HG03439 (cell line): ENCODE data around the gene PGPEP1.
"Not testable (repeated sequence)": the region's sequence is repeated elsewhere in the genome, so short reads cannot be mapped to it uniquely, and the experiment has no call there.

Experiments
- ATAC-seq: cut with Tn5 transposase; IDR thresholded peaks from one replicate; pipeline ENCODE4 v1.9.1; 2021; ENCODE audit warnings: mild to moderate bottlenecking, moderate library complexity; ENCODE audit not compliant: unreplicated experiment

The PGPEP1 gene

DNA sequence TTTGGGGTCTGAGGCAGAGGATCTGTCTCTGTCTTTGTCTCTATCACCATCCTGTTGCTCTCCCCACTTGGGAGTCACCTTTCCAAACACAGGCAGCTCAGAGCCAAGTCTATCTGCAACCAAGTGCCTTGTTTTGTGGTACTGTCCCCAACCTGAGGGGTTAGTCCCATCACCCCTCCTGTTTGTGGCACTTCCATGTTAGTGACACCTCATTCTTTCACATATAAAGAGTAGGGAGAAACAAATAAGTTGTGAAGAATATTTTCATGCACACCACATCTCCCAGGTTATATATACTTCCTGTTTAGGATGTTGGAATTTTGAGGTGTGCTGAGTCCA, 49.3 kb downstream of the PGPEP1 start:
- no peak for ATAC-seq

DNA sequence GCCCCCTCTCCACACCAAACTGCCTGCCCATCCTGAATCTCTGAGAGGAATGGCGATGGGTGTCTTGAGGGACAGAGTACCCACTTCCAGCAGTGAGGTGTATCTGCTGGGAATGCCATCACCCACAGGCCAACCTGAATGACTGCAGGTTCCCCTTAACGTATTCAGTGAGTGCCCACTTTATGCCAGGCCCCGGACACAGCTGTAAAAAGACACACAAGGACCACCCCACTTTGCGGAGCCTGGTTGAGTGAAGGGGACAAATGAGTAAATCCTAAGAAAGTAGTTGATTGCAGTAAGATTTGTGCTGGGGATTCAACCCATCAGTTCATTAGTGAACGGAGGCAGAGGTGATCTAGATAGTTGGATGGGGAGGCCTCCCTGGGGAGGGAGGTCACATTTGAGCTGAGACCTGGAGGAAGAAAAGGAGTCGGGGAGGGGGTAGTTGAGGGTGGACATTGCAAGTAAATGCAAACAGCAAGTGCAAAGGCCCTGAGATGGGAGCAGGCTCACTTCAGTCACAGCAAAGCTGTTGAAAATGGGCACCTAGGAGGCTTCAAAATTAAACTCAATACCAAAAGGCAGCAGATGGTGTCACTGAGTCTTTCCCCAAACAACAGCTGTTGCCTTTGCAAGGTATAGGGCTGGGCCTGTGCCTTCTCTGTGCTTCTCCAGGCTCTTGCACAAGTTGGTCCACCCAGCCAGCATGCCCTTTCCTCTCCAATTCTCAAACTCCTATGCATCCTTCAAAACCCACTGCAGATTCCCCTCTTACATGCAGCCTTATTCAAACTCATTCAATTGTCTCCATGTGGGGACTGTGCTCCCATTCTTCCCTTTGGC, 49.9 kb downstream of the PGPEP1 start:
- no peak for ATAC-seq

DNA sequence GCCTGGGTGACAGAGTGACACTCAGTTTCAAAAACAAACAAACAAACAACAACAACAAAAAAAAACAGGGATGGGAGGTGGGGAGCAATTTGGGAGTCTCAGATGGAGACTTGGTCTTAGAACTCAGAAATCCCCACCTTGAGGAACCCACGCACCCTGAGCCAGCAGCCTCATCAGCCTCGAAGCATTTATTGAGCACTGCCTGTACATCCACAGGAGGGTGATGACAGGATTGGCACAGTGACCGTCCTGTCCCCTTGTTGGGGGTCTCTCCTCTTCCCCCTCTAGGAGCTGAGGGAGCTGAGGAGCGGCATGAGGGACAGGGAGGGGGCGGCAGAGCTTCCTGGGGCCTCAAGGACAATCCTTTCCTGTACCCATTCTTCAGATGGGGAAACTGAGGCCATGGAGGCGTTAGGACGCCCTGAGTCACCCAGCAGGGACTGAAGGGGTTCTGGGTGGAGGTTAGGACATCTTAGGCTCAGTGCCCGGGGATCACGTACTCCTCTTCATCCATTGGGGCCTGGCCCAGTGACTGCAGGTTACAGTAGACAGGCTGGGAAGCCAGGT, 51.2 kb downstream of the PGPEP1 start:
- no peak for ATAC-seq

DNA sequence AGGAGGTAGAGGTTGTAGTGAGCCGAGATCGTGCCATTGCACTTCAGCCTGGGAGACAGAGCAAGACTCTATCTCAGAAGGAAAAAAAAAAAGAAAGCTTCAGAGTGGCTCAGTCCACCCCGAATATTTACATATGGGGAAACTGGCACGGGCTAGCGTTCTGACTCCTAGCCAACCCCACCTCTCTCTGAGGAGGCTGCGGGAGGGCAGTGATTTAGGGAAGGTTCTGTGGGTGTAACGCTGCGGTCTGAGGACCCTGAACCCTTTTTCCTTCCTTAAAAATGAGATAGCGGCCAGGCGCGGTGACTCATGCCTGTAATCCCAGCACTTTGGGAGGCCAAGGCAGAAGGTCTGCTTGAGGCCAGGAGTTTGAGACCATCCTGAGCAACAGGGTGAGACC, 52.0 kb downstream of the PGPEP1 start:
- ATAC-seq: no peak

DNA sequence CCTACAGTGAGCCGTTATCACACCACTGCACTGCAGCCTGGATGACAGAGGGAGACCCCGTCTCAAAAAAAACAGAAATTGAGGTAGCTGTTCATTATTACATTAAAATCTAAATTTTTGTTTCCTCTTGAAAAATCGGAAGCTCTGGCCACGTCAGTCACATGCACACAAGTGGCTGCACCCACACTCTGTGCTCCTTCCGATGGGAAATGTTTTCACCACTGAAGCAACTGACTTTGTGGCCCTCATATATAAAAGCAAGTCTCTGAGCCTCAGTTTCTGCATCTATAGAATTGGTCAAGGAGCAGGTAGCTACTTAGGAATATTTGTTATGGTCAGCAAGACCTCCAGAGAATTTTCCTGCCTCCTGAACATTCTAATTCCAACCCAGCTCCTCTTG, 52.5 kb downstream of the PGPEP1 start:
- no peak for ATAC-seq

DNA sequence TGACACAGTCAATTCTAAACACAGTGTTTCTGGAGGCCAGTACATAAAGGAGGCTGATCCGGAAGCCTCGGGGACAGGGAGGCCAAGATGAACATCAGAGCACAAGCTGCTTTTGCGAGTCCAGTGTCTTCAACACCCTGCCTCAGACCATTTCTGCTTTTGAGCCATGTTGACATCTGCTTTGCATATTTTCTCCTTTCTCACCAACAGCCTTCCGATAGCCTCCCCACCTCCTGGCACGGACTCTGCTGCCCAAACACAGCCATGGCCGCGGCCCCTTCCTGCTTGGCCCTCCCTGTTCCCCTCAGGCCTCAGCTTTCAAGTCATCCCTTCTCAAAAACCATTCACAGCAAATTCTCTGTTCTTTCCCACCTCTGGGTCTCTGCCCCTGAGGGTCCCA, 53.4 kb downstream of the PGPEP1 start:
- ATAC-seq: no peak

DNA sequence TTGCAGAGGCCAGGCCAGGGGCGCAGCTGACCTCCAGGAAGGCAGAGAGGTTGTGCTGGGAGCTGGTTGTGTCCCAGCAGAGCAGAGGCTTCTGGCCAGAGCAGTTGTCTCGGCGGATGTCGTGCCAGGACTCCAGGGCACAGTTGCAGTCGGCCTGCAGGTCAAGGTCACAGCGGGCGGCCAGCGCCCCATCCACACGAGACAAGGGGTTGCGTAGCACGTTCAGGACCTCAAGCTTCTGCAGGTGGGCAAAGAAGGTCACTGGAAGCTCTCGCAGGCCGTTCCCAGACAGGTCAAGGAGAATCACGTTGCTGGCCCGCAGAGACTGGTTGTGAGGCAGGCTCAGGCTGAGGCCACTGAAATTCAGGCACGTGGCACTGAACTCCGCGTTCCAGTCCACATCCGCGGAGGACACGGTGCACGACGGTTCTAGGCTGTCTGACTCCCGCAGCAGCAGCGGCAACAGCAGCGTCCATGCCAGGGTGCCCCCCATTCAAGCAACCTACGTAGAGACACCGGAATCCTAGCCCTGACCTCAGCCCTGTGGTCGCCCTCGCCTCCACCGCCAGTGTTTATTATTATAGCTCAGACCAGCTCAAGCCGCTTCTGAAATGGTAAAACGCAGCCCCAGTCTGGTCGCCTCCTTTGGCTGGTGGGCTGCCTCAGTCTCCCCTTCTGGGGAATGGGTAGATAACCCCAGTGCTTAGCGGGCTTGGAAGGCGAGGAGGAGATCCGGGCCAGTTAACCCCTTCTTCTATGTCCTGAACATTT, 56.3 kb downstream of the PGPEP1 start:
- no peak for ATAC-seq

DNA sequence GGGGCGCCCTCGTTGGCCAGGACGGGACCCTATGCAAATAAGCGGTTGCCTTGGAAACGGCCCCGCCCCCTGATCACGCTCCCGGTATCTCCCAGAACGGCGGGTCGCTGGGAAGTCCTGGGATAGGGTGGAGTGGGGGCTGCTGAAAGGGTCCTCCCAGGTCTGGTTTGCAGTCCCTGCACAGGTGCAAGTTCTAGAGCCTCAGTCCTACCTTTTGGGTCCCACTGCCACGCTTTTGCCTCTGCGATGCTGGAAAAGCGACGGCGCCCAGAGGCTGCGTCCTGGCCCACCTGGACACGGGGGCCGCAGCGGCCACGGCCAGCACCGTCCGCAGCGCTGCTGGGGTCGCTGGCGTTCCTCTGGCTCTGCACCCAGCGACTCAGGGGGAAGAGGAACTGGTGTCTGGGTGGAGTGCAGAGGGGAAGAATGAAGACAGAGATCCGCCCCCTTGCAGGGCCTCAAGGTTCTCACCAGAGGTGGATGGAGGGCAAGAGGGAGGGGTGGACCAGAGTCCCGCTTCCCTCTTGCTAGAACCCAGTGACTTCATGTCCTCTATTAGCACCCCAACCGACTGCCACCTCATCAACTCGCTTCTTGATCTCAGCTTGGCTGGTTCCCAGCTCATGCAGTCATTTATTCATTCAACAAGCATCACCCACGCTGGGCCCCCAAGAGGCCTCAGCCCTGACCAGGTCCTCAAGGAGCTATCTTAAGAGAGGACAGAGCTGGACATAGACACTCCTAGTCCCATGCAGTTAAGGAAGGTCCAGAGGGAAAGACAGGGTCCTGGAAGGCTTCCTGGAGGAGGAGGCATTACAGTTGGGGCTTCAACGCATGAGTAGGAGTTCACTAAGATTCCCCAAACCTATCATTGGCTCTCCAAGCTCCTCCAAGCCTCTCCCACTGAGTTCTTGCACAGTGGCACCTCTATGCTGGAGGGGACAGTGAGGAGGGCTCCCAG, 57.1 kb downstream of the PGPEP1 start, which contains the start of gene LRRC25:
TSS of gene LRRC25 (minus strand) at position 381 of the 961 bp plus-strand sequence. CDS start 659 bp downstream, outside the sequence.
- ATAC-seq: peak; percentile 50

DNA sequence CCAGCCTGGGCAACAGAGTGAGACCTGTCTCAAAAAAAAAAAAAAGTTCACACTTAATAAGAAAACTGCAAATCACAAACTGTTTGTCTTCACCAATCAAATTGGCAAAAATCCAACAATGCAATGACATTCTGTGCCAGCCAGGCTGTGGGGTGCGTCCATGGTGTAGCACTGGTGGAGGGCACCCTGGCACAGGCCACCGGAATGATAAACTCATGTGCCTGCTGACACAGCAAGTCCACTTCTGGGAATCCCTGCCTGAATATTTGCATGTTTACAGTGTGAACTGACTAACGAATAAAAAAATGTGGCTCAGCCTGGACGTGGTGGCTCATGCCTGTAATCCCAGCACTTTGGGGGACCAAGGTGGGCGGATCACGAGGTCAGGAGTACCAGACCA, 58.6 kb downstream of the PGPEP1 start:
- ATAC-seq: no peak

DNA sequence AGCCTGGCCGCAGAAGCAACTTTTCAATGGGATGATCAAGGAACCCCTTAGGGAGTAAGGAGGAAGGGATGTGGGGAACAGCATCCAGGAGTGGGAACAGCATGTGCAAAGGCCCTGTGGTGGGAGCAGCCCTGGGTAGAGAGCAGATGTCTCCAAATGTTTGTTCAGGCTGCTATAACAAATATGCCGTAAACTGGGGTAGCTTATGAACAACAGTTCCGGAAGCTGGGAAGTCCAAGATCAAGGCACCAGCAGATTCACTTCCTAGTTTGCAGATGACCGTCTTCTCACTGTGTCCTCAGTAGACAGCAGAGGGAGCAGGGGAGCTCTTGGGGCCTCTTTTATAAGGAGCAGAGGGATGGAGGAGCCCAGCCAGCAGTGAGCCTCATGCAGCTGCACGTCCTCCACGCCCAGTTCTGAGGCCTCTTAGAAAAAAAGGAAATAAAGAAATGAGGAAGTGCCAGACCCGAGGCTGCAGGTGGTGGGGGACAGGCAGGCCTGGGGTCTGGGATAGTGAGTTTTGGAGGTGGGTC, 61.2 kb downstream of the PGPEP1 start:
- ATAC-seq: no peak

DNA sequence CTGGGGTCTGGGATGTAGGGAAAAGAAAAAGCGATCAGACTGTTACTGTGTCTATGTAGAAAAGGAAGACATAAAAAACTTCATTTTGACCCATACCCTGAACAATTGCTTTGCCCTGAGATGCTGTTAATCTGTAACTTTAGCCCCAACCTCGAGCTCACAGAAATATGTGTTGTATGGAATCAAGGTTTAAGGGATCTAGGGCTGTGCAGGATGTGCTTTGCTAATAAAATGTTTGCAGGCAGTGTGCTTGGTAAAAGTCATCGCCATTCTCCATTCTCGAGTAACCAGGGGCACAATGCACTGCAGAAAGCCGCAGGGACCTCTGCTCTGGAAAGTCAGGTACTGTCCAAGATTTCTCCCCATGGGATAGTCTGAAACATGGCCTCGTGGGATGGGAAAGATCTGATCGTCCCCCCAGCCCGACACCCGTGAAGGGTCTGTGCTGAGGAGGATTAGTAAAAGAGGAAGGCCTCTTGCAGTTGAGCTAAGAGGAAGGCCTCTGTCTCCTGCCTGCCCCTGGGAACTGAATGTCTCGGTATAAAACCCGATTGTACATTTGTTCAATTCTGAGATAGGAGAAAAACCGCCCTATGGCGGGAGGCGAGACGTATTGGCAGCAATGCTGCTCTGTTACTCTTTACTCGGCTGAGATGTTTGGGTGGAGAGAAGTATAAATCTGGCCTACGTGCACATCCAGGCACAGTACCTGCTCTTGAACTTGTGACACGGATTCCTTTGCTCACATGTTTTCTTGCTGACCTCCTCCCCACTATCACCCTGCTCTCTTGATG, 62.3 kb downstream of the PGPEP1 start:
- not testable (repeated sequence) for ATAC-seq

DNA sequence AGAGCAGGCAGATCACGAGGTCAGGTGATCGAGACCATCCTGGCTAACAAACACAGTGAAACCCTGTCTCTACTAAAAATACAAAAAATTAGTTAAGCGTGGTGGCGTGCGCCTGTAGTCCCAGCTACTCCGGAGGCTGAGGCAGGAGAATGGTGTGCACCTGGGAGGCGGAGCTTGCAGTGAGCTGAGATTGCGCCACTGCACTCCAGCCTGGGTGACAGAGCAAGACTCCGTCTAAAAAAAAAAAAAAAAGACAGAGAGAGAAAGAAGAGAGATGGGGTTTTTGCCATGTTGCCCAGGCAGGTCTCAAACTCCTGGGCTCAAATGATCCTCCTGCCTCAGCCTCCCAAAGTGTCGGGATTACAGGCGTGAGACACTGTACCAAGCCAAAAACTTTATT, 65.4 kb downstream of the PGPEP1 start:
- not testable (repeated sequence) for ATAC-seq

DNA sequence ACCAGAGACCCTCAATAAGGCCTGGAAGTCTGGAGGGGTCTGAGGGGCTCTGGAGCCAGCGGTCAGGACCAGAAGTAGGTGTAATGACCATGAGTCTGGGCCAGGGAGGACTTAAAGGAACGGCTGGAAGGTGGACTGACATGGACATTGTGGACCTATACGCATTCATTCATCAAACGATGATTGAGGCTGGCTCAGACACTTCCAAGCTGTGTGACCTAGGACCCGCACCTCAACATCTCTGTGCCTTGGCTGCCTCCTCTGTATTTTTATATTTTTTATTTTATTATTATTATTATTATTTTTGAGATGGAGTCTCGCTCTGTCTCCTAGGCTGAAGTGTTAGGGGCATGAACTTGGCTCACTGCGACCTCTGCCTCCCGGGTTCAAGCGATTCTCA, 66.4 kb downstream of the PGPEP1 start:
- no peak for ATAC-seq

DNA sequence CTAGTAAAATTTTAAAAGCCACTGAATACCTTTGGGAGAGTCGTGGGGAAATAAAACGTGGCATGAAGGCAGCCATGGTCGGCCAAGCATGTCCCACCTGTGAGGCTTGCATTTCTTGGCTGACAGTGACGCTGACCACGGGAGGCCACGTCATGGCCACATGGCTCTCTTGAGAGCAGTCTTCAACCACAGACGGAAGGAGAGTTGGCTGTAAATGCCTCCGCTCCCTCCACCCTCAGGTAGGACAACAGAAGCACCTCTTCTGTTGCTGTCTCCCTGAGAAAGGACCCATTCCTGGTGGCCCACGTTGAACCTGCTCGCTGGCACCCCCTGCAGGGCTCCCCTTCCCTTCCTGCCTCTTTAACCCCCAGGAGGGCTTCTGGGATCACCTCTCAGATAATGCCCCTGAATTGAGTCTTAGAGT, 67.7 kb downstream of the PGPEP1 start:
- no peak for ATAC-seq

DNA sequence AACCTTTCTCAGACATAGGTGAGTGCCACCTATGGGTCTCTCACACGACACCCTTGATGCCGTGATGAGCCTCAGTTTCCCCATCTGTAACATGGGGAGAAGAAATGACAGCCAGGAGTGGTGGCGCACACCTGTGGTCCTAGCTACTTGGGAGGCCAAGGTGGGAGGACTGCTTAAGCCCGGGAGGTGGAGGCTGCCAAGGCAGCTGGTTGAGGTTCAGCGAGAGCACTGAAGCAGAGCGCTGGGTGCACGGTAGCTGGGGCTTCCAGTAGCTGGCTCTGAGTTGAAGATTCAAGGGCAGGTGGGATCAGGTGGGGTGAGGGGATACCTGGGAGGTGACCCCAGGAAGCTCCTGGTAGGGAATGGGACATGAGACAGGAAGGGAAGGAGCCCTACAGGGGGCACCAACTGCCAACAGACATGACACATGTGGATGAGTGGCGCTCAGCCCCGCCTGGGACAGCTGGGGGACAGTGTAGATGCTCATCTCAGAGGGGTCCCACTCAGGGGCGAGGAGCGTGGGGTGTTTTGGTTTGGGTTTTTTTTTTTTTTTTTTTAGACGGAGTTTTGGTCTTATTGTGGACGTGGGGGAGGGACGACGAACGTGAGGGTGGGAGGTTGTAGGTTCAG, 72.3 kb downstream of the PGPEP1 start:
- ATAC-seq: no peak

DNA sequence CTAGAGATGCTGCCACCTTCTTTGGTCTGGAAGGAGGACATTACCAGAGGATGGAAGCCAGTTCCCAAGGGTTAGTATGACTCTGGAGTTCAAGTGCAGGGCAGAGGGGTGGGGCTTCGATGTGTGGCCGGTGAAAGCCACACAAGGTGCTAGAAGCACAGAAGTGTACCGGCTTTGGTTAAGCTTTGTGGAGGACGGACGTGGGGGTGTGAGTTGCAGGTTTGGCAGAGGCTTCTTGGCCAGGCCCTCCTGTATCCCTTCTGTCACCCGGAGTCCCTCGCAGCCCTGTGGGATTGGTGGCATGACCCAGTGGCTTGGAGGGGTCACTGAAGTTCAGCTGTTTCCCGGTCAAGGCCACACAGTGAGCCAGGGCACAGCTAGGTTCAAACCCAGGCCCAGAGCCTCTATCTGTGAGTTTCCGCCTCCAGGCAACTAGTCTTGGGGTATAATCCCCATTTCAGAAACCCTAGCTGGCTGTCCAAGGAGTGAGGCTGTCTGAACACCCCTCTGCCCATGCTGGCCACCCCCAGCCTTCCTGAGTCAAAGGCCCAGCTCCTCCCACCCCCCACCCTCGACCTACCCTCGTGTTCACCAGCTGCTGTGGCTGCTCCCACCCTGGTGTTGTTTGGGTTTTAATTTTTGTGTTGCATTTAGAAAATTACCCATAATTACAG, 74.2 kb downstream of the PGPEP1 start:
- ATAC-seq: no peak

DNA sequence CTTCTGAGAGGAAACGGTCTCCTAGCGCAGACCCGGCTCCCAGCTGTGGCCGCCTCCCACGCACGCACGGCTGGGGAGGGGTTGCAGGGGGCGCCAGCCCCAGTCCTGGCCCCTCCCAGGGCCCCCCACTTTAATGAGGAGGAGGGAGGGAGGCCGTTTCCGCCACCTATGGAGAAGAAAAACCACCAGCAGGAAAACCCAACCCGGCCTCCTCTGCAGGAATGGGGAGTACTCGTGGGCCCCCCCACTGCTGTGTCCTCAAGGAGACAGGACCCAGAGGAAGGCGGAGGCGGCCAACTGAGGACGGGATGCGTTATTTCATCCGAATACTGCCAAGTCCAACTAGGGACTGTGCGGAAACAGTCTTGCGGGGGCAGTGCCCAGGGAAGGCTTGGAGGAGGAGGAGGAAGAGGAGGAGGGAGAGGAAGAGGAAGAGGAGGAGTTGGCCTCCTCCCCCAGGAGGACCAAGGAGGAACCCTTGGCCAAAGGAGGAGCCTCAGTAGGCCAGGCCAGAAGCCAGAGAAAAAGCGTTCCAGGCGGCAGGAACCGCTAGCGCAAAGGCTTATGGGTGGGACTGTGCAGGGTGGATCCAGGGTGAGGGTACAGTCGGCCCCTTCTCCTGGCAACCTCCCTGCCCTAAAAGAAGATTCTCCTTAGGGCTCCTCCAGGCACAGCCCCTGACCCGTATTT, 74.9 kb downstream of the PGPEP1 start:
- no peak for ATAC-seq

DNA sequence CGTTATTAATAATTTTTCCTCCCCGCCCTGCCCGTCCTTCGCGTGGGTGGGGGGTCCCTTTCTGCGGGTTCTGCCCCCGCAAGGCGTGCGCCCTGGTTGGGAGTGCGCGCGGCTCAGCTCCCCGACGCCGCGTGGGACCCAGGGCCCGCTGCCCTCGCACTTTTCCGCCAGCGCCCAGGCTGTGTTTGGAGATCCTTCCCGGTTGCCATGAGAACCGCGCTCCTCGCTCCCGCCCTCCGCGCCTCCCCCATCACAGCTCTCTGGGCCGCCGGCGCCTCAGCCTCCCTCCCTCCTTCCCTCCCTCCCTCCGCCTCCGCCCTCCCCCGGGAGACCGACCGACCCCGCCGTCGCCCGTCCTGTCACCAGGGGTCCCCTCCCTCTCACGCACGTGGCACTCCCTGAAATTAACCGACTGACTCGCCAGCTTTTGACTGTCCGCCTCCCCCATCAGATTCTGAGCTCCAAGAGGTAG, 76.4 kb downstream of the PGPEP1 start:
- ATAC-seq: no peak
